Measurements from ENCODE around the gene PLCB3.
A peak's percentile ranks its signal among the peaks of the same experiment; 100 is the strongest.

PLCB3 gene

GRCh38 chr11:64263947-64264317 is 12.6 kb downstream of the PLCB3 start:
- peaks cover 6 to 19% (median 13%) of the 10 kb centered on the region in 4 donors for H3K4me1 ChIP-seq
- H3K27me3 ChIP-seq = no peaks in the 10 kb centered on the region
- no peak for DNase-seq
- H3K36me3 ChIP-seq = peaks cover 24 to 83% (median 60%) of the 10 kb centered on the region in 3 donors
- intact Hi-C loops (cut with DNase I; ENCODE audit: low total_unique reads) = no loop called here
- H3K9me3 ChIP-seq = no peaks in the 10 kb centered on the region
- no peak overlapping the region for H3K27ac ChIP-seq
- H3K4me3 ChIP-seq = no peak overlapping the region
- no peak for TF ChIP-seq CTCF (IDR thresholded peaks at IDR 0.05)

GRCh38 chr11:64264371-64264852 is 13.1 kb downstream of the PLCB3 start:
- H3K4me1 ChIP-seq = peaks cover 6 to 23% (median 13%) of the 10 kb centered on the region in 4 donors
- H3K36me3 ChIP-seq = peaks cover 24 to 78% (median 55%) of the 10 kb centered on the region in 3 donors
- no peaks in the 10 kb centered on the region for H3K9me3 ChIP-seq
- no peaks in the 10 kb centered on the region for H3K27me3 ChIP-seq
- no peak overlapping the region for H3K27ac ChIP-seq
- no peak overlapping the region for H3K4me3 ChIP-seq
- intact Hi-C loops (cut with DNase I; ENCODE audit: low total_unique reads) = no loop called here
- no peak for DNase-seq
- no peak for TF ChIP-seq CTCF (IDR thresholded peaks at IDR 0.05)

- H3K27ac ChIP-seq = no peak overlapping the region
- peaks cover 6 to 23% (median 13%) of the 10 kb centered on the region in 4 donors for H3K4me1 ChIP-seq
- H3K9me3 ChIP-seq = no peaks in the 10 kb centered on the region
- intact Hi-C loops (cut with DNase I; ENCODE audit: low total_unique reads) = loop anchor here (5.0 kb wide), 1 partner anchor 58 kb away; the partner anchor contains the start of gene FERMT3
- no peaks in the 10 kb centered on the region for H3K27me3 ChIP-seq
- no peak overlapping the region for H3K4me3 ChIP-seq
- DNase-seq = no peak
- H3K36me3 ChIP-seq = peaks cover 17 to 67% (median 47%) of the 10 kb centered on the region in 3 donors
- no peak for TF ChIP-seq CTCF (IDR thresholded peaks at IDR 0.05)
Observed at GRCh38 chr11:64265176-64266160, 14.1 kb downstream of the PLCB3 start.

GRCh38 chr11:64266339-64266738 is 15.0 kb downstream of the PLCB3 start:
- intact Hi-C loops (cut with DNase I; ENCODE audit: low total_unique reads) = loop anchor here (5.0 kb wide), 1 partner anchor 59 kb away; the partner anchor contains the start of gene FERMT3
- H3K27ac ChIP-seq = no peak overlapping the region
- TF ChIP-seq CTCF (IDR thresholded peaks at IDR 0.05) = no peak

GRCh38 chr11:64267207-64267945 is 16.0 kb downstream of the PLCB3 start:
- intact Hi-C loops (cut with DNase I; ENCODE audit: low total_unique reads) = loop anchor here (5.0 kb wide), 1 partner anchor 60 kb away; the partner anchor contains the start of gene FERMT3
- Histone ChIP-seq H3K4me1 (peaks cover 6 to 32% (median 22%) of the 10 kb centered on the region in 4 donors), H3K27me3 (no peaks in the 10 kb centered on the region), H3K4me3 (no peak overlapping the region), H3K9me3 (no peaks in the 10 kb centered on the region), H3K36me3 (peaks cover 17 to 50% (median 42%) of the 10 kb centered on the region in 3 donors), H3K27ac (peak overlapping the region; percentile 84 to 96)
- TF ChIP-seq CTCF (IDR thresholded peaks at IDR 0.05) = no peak
- DNase-seq = no peak

More at GRCh38 chr11:64266339-64266738, 15.0 kb downstream of the PLCB3 start:
- no peaks in the 10 kb centered on the region for H3K27me3 ChIP-seq
- peaks cover 6 to 23% (median 13%) of the 10 kb centered on the region in 4 donors for H3K4me1 ChIP-seq
- H3K4me3 ChIP-seq = no peak overlapping the region
- H3K36me3 ChIP-seq = peaks cover 17 to 60% (median 47%) of the 10 kb centered on the region in 3 donors
- DNase-seq = no peak
- H3K9me3 ChIP-seq = no peaks in the 10 kb centered on the region
